Astrocyte of the hippocampus (primary cell): Measurements from ENCODE around the gene RNF5.
"Not testable (repeated sequence)": the region's sequence is repeated elsewhere in the genome, so short reads cannot be mapped to it uniquely, and the experiment has no call there.

Experiments used
- DNase-seq: peaks from one replicate; pipeline ENCODE4 v3.0.0; 2011; ENCODE audit warnings: low read depth, low spot score

The RNF5 gene

DNA sequence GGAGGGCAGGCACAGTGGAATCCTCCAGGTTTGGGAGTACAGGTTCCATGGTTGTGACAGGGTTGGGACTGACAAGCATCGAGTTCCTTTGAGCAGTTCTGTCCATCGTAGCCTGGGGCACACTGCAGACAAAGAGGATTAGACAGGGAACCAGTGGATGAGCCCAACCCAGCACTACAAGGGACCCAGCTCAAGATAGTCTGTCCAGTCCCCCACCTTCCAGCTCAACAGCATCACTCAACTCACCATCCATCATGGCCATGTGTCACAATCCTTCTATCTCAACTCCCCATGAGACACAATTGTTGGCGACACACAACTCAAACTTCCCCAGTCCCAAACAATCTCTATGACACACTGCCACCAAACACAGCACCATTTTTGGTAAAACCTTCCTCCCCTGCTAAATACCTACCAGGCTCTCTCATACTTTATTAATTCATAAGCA is 26.1 kb downstream of the RNF5 start:
- no peak for DNase-seq

DNA sequence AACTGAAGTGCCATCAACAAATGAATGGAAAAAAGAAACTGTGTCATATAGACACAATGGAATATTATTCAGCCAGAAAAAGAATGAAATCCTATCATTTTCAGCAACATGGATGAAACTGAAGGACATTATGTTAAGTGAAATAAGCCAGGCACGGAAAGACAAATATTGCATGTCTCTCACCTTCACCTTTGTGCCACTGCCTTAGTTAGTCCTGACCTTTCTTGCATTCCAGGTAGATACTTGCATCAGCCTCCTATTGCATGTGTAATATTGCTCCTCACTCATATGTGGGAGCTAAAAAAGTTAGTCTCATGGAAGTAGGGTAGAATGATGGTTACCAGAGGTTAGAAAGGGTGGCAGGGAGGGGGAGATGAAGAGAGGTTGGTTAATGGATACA is 30.8 kb downstream of the RNF5 start:
- no peak for DNase-seq

DNA sequence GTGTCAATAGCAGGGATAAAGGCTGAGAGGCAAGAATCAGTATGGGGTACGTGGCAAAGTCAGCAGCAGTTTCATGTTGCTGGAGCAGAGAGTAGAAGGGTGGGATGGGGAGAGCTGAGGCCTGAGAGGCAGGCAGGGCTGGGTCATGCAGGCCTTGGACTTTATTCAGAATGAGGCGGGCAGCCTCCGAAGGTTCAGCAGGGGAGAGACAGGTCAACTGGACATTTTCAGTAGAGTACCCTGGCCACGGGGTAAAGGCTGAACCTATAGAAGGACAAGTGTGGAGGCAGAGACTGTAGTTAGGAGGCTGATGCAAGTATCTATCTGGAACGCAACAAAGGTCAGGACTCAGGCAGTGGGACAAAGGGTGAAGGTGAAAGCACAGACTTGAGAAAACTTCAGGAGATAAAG is 32.0 kb downstream of the RNF5 start:
- DNase-seq, result no peak

DNA sequence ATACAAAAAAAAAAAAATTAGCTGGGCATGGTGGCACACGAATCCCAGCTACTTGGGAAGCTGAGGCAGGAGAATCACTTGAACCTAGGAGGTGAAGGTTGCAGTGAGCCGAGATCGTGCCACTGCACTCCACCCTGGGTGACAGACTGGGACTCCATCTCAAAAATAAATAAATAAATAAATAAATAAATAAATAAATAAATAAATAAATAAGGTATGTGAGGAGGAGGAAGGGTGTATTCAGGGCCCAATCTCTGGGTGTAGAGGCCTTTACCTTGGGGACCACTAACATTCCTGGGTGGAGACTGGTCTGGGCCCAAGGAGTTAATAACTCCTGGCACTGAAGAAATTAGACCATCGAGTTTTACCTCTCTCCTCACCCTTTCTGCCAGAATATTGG is 33.2 kb downstream of the RNF5 start:
- DNase-seq, result not testable (repeated sequence)

DNA sequence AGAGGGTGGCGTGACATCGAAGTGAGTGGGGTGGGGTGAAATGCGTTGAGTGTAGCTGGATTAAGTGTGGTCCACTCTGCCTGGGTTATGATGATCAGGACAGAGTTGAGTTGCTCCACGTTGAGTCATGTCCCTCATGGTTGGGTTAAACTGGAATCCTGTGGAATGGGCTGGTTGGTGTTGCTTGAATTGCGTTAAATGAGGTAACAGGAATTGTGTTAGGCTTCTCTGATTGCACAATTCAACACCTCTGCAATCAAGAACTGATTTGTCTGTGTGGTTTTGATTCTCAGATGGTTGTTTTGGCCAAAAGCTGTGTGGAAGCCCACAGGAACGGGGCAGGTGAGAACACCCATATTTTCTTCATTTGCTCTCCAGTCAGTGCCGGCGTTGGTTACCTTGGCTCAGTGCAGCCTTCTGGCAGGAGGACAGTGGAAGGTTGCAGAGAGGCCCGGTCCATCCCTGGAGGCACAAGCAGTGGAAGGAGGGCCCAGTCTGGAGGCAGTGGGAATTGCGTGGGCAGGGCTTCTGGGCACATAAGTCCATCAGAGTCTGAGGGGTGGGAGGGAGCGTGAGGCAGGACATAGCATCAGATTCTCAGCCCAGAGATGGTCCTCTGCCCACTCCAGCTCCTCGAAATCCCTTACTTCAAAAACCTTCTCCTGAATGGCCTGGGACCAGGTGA is 34.0 kb downstream of the RNF5 start:
- no peak for DNase-seq

DNA sequence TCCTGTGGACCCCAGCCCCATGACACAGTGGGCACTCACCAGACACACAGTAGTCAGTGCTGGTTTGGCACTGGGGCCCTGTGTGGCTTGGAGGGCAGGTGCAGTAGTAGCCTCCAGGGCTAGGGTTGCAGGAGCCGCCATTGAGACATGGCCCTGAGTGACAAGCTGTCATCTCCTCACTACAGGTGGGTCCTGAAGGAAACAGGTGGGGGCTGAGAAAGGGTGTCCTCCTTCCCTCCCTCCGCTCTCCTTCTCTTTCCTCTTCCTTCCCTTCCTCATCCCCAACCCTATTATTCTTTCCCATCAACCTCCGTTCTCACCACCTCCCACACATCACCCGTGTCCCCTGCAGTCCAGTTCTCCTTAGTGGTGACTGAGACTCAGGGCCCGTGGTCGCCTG is 35.4 kb downstream of the RNF5 start:
- DNase-seq, result no peak

DNA sequence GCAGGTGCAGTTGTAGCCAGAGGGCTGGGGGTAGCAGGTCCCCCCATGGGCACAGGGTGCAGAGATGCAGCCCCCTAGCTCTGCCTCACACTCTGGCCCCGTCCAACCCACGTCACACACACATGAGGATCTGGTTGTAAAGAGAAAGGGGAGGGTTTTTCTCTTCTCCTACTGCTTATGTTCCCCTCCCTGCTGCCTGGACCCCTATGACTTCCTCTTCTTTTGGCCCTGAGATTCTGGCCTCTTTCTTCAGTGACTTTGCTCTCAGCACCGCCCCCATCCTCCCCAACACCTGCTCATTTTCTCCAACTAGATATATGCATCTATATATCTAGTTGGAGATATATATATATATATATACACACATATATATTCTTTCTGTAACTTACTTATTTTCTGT is 35.9 kb downstream of the RNF5 start:
- DNase-seq, result no peak

DNA sequence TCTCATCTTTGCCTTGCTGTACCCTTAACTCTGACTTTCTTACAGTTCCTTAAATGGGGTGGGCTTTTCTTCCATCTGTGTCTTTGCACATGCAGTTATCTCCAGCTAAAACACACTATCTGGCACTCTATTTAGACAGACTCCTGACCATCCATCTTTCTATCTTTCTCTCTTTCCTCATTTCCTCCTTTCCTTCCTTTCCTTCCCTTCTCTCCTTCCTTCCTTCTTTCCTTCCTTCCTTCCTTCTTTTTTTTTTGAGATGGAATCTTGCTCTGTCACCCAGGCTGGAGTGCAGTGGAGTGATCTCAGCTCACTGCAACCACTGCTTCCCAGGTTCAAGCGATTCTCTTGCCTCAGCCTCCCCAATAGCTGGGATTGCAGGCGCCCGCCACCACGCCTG is 37.4 kb downstream of the RNF5 start:
- no peak for DNase-seq

DNA sequence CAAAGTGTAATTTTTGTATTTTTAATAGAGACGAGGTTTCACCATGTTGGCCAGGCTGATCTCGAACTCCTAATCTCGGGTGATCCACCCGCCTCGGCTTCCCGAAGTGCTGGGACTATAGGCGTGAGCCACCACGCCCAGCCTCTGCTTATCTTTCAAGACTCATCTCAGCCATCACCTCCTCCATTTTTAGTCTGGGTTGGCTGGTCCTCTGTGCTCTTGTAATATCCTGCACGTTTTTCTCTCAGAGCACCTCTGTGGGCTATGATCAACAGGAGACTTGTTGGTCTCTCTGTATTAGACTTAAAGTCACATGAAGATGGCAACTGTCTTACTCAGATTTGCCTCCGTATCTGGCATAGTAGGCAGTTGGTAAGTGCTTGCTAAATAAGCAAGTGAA is 38.1 kb downstream of the RNF5 start:
- no peak for DNase-seq

DNA sequence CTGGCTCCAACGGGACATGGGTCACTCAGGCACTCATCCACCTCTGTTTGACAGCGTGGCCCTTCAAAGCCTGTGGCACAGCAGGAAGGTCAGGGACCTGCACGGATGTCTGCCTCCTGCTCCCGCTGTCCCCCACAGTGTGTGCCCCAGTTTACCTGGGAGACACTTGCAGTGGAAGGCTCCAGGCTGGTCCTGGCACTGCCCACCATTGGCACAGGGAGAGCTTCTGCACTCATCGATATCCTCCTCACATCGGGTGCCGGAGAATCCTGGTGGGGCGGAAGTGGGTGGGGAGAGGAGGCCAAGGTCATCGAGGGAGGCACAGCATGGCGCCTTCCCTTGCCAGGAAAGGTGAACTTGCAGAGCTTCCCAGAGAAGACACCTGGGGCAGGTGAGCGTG is 38.8 kb downstream of the RNF5 start:
- DNase-seq, result no peak

DNA sequence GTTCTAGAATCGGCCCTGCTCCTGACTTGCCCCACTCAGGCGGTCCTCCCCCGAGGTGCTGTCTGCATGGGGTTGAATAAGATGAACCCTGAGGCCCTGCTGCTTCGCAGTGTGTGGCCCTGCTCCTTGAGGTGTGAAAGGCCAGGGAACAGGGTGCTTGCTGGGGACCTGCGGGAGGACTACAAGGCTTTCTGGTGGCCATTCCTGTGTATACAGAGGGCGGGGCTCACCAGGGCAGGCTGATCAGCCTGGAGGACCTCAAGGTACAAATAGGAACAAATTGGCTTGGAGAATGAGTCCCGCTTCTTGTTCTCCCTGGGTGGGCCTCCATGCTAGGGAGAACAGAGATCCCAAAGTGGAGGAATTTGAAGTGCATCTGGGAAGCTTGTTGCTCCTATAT is 40.0 kb downstream of the RNF5 start:
- no peak for DNase-seq

DNA sequence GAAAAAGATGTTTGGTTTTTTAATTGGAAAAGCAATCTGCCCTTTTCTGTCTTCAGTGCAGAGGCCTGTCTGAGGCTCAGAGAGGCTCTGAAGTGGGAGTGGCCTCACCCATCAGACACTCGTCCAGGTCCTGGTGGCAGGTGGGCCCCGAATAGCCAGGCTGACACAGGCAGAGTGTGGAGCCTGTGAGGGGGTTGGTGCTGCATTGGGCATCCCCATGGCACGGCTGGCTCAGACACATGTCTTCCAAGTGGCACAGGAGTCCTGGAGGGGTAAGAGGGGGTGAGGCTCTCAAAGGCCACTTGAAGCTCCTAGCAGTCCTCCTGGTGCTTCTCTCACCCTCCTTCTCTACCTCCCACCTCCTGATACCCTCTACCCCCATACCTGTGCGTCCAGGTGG is 41.8 kb downstream of the RNF5 start:
- DNase-seq, result no peak

DNA sequence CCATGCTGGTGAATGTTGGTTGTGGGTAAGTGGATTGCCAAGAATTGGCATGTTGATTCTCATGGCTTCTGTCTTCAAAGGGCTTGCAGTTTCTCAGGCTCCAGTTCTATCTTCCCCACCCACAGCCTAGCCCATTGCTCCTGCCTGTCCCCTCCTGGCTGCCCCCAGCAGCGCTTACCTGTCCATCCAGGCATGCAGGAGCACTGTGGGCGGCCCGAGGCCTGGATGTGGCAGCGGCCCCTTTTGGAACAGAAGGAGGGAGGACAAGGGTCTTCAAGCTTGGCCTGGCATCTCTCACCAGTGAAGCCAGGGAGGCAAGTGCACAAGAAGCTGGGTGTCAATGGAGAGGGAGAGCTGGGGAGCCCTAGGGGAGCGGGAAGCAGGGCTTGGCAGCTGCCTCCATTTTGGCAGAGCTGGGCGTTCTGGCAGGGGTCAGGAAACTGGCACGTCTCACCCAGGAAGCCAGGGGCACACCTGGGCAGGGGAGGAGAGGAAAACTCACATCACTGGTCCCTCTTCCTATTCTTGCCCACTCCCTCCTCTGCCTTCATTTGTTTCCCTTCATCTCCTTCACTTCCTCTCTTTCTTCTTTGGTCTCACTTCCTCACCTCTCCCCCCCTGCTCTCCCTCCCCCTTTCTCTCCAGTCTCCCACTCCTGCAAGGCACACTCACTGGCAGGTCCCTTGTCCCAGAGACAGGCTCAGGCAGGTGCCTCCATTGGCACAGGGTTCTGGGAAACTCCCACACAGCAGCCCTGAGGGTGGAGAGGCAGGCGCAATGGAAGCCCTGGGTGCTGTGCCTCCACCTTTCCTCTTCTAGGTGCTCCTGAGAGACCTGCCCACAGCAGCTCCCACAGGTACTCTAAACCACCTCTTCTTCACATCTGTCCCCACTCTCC is 44.4 kb downstream of the RNF5 start:
- no peak for DNase-seq

DNA sequence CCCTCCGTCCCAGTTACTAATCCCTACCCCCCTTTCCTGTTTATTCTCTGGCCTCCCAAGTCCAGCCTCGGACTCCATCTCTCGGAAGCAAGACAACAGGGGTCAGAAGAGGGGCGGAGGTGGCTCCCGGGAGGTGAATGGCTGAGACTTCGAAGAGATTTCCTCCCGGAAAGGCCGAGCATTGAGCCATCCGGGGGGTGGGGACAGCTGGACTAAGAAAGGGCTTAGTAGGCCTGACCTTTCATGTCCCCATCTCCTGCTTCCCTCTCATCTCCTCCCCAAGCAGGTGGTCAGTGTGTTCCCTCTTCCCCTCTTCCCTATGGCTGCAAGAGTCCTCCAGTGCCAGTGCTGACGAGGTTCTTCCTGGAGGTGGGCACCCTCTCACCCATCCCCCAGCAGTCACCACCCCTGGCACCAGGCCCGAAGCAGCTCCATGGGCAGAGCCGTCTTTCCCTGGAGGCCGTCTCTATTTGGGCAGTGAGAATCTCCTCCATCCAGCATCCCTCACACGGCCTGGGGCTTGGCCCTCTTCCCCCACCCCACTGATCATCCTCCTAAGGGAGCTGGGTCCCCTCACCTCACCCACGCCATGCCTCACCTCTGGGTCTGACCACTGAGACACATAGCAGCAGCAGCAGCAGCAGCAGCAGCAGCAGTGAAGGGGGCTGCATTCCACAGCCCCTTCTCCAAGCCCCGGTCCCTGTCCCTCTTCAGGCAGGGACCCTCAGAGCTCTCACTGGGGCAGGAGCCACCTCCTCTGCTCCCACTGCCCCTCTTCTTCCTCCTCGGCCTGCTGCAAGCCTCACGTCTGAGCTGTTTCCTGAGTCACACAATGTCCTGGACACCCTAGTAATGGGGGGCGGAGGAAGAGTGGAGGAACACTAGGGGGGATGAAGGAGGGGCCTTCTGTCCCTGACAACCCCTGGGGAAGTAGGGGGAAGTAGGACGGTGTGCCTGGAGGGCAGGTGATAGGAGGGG is 45.3 kb downstream of the RNF5 start, which contains the start of gene NOTCH4:
Gene NOTCH4 (minus strand): TSS at position 810 of the 978 bp plus-strand sequence. CDS start 139 bp downstream, at position 671.
- no peak for DNase-seq

DNA sequence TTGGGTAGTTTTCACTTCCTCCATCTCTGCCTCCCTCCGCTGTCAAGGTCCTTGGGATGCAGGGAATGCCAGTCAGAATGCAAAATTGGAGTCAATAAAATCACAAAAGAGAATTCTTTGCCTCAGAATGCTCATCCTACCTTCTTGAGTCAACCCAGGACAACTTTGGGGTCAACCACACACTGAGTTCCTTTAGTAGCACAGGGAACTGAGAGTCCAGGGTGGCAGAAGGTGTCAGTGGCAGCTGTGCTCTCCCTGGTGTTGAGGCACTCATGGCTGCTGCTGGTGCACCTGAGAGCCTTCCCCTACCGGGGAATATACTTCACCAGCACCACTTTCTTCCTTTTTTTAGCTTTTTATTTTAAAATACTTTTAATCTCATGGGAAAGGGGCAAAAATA is 46.5 kb downstream of the RNF5 start:
- DNase-seq, result no peak

DNA sequence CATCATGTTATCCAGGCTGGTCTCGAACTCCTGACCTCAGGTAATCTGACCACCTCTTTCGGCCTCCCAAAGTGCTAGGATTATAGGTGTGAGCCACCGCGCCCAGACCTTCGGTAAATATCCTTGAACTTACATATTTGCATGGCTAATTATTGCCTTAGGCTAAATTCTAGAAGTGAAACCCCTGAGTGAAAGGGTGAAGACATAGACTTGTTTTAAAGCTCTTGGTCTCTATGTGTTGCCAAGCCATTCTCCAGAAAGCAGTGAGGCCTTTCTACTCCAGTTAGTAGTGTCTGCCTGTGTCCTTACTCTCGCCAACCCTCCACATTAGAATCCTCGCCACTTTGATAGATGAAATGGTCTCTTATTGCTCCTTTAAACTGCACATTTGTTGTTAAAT is 48.2 kb downstream of the RNF5 start:
- no peak for DNase-seq
